ENCODE data around the gene CEP83. TPM values are rescaled to one million over a fixed set of nuclear protein-coding genes. Genes with fewer than 3 reads are reported as not detected.

CEP83 gene
- total RNA-seq, 1 experiment from 2014 or later: 19.2 TPM

- Histone ChIP-seq H3K27me3 (ENCODE audit: insufficient read depth, low read length) (no peaks in the 10 kb centered on the region), H3K4me3 (replicated peaks in 1 of 2; ENCODE audit: low read depth in 1 of 2, low read length in 2 of 2) (no peak overlapping the region), H2AFZ (ENCODE audit: low read depth, low read length, poor library complexity, severe bottlenecking) (no peak overlapping the region), H3K79me2 (ENCODE audit: insufficient read depth, low read length) (no peaks in the 10 kb centered on the region), H3K9me2 (ENCODE audit: insufficient read depth) (no peaks in the 10 kb centered on the region), H3K4me1 (ENCODE audit: control insufficient read depth in 1 of 2, insufficient read depth in 2 of 2, low read length in 2 of 2) (no peaks in the 10 kb centered on the region), H3K27ac (ENCODE audit: low read depth, low read length) (no peak overlapping the region), H3K36me3 (ENCODE audit: control insufficient read depth in 1 of 2, insufficient read depth in 2 of 2, low read length in 2 of 2) (no peaks in the 10 kb centered on the region), H3K9ac (ENCODE audit: low read length) (no peak overlapping the region), H3K9me3 (ENCODE audit: control insufficient read depth in 1 of 2, insufficient read depth in 1 of 2, low read depth in 1 of 2, low read length in 2 of 2) (no peaks in the 10 kb centered on the region), H4K20me1 (ENCODE audit: insufficient read depth) (no peaks in the 10 kb centered on the region), H3K4me2 (ENCODE audit: low read length) (no peak overlapping the region)
- ChIA-PET CTCF (no interaction called here), POLR2A (no interaction called here), RAD21 (ENCODE audit: low non-redundant PET in 1 of 2, low total read pairs in 2 of 2, uncharacterized antibody in 2 of 2, unreplicated experiment in 2 of 2) (no interaction called here)
- TF ChIP-seq SRF (IDR thresholded peaks at IDR 0.05; ENCODE audit: low read depth): no peak
- ATAC-seq: no peak
- intact Hi-C loops (cut with micrococcal nuclease): no loop called here
- BruUV-seq (replicated peaks): no TSS peak
- DNase-seq (ENCODE audit: low read depth, low spot score): no peak
Observed at GRCh38 chr12:94491489-94491888, 31.8 kb upstream of the CEP83 start.

GRCh38 chr12:94488463-94488862, 28.8 kb upstream of the CEP83 start:
- H3K27ac ChIP-seq (ENCODE audit: low read depth, low read length): no peak overlapping the region
- no peaks in the 10 kb centered on the region for H3K4me1 ChIP-seq (ENCODE audit: control insufficient read depth in 1 of 2, insufficient read depth in 2 of 2, low read length in 2 of 2)
- RAD21 ChIA-PET (ENCODE audit: low non-redundant PET in 1 of 2, low total read pairs in 2 of 2, uncharacterized antibody in 2 of 2, unreplicated experiment in 2 of 2): no interaction called here
- no peaks in the 10 kb centered on the region for H3K9me3 ChIP-seq (ENCODE audit: control insufficient read depth in 1 of 2, insufficient read depth in 1 of 2, low read depth in 1 of 2, low read length in 2 of 2)
- no peak for DNase-seq (ENCODE audit: low read depth, low spot score)
- H2AFZ ChIP-seq (ENCODE audit: low read depth, low read length, poor library complexity, severe bottlenecking): no peak overlapping the region
- no peak for TF ChIP-seq EZH2 (IDR thresholded peaks at IDR 0.05)
- no peak for TF ChIP-seq ELF1 (IDR thresholded peaks at IDR 0.05; ENCODE audit: borderline replicate concordance, low read depth)
- TF ChIP-seq YY1 (IDR thresholded peaks at IDR 0.05; ENCODE audit: extremely low read depth, insufficient replicate concordance, low read depth, low read length): no peak
- TF ChIP-seq TCF7L2 (IDR thresholded peaks at IDR 0.05; ENCODE audit: borderline replicate concordance, extremely low read depth, insufficient read depth, insufficient read length): no peak
- no peak for TF ChIP-seq SRF (IDR thresholded peaks at IDR 0.05; ENCODE audit: low read depth)
- TF ChIP-seq ZBTB33 (IDR thresholded peaks at IDR 0.05; ENCODE audit: extremely low read depth, insufficient replicate concordance, low read length): no peak
- TF ChIP-seq, protein P1, sequence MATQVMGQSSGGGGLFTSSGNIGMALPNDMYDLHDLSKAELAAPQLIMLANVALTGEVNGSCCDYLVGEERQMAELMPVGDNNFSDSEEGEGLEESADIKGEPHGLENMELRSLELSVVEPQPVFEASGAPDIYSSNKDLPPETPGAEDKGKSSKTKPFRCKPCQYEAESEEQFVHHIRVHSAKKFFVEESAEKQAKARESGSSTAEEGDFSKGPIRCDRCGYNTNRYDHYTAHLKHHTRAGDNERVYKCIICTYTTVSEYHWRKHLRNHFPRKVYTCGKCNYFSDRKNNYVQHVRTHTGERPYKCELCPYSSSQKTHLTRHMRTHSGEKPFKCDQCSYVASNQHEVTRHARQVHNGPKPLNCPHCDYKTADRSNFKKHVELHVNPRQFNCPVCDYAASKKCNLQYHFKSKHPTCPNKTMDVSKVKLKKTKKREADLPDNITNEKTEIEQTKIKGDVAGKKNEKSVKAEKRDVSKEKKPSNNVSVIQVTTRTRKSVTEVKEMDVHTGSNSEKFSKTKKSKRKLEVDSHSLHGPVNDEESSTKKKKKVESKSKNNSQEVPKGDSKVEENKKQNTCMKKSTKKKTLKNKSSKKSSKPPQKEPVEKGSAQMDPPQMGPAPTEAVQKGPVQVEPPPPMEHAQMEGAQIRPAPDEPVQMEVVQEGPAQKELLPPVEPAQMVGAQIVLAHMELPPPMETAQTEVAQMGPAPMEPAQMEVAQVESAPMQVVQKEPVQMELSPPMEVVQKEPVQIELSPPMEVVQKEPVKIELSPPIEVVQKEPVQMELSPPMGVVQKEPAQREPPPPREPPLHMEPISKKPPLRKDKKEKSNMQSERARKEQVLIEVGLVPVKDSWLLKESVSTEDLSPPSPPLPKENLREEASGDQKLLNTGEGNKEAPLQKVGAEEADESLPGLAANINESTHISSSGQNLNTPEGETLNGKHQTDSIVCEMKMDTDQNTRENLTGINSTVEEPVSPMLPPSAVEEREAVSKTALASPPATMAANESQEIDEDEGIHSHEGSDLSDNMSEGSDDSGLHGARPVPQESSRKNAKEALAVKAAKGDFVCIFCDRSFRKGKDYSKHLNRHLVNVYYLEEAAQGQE (IDR thresholded peaks at IDR 0.05; ENCODE audit: low read depth): no peak
- TF ChIP-seq EGR1 (IDR thresholded peaks at IDR 0.05; ENCODE audit: low read depth): no peak
- TF ChIP-seq MAX (IDR thresholded peaks at IDR 0.05): no peak
- TF ChIP-seq ZFX (IDR thresholded peaks at IDR 0.05): no peak
- TF ChIP-seq CBX3 (IDR thresholded peaks at IDR 0.05; ENCODE audit: low read depth): no peak
- TF ChIP-seq, protein P2, sequence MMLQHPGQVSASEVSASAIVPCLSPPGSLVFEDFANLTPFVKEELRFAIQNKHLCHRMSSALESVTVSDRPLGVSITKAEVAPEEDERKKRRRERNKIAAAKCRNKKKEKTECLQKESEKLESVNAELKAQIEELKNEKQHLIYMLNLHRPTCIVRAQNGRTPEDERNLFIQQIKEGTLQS (IDR thresholded peaks at IDR 0.05): no peak
- no peak overlapping the region for H3K9ac ChIP-seq (ENCODE audit: low read length)
- no peak overlapping the region for H3K4me3 ChIP-seq (replicated peaks in 1 of 2; ENCODE audit: low read depth in 1 of 2, low read length in 2 of 2)
- BruUV-seq (replicated peaks): no TSS peak
- no peaks in the 10 kb centered on the region for H3K79me2 ChIP-seq (ENCODE audit: insufficient read depth, low read length)
- H4K20me1 ChIP-seq (ENCODE audit: insufficient read depth): no peaks in the 10 kb centered on the region
- no peaks in the 10 kb centered on the region for H3K9me2 ChIP-seq (ENCODE audit: insufficient read depth)
- H3K4me2 ChIP-seq (ENCODE audit: low read length): no peak overlapping the region
- no peaks in the 10 kb centered on the region for H3K36me3 ChIP-seq (ENCODE audit: control insufficient read depth in 1 of 2, insufficient read depth in 2 of 2, low read length in 2 of 2)
- POLR2A ChIA-PET: no interaction called here
- ATAC-seq: no peak
- no peaks in the 10 kb centered on the region for H3K27me3 ChIP-seq (ENCODE audit: insufficient read depth, low read length)
- CTCF ChIA-PET: no interaction called here
- intact Hi-C loops (cut with micrococcal nuclease): no loop called here

Data from HCT116 (cell line).